HEK293 (cell line): ENCODE results near the gene TMEM37.
A peak's percentile ranks its signal among the peaks of the same experiment; 100 is the strongest.

Experiments used
- CTCF ChIA-PET: fragments of 350-600 bp; formaldehyde crosslinking; extraction: SDS; loops from one replicate; lab custom pipeline; 2021; ENCODE audit warnings: antibody characterized with exemption; lab: Yijun Ruan, JAX
- POLR2A ChIA-PET: fragments of 300-600 bp; formaldehyde crosslinking; extraction: SDS; loops from one replicate; lab custom pipeline; 2020; ENCODE audit warnings: antibody characterized with exemption, inconsistent platforms; lab: Yijun Ruan, JAX
- H3K27ac ChIP-seq: fragments of 200-500 bp; sonication (Bioruptor generic); 2 replicates; pipeline ENCODE4 v1.5.1; 2014; ENCODE audit warnings: low read depth, low read length, control low read depth, inconsistent platforms; ENCODE audit errors: extremely low read depth
- H3K36me3 ChIP-seq, 2 experiments: fragments of 200-500 bp in 1 of 2; sonication (Bioruptor generic) in 1 of 2; 1 replicate in 1 of 2; 2 replicates in 1 of 2; pipeline ENCODE4 v1.5.1; 2014 to 2017; ENCODE audit warnings: inconsistent platforms in 2 of 2, low read length in 2 of 2; ENCODE audit not compliant: control insufficient read depth in 2 of 2, insufficient read depth in 1 of 2
- H3K4me1 ChIP-seq: fragments of 200-500 bp; sonication (Bioruptor generic); 2 replicates; pipeline ENCODE4 v1.5.1; 2014; ENCODE audit warnings: mild to moderate bottlenecking, low read length, inconsistent platforms; ENCODE audit not compliant: control insufficient read depth, insufficient read depth
- H3K4me3 ChIP-seq: 2 replicates; pipeline ENCODE4 v1.5.1; 2011; ENCODE audit warnings: low read depth, mild to moderate bottlenecking, control low read depth, low read length, moderate library complexity
- H3K9me3 ChIP-seq: fragments of 200-500 bp; sonication (Bioruptor generic); 2 replicates; pipeline ENCODE4 v1.5.1; 2014; ENCODE audit warnings: low read depth, low read length, inconsistent platforms; ENCODE audit not compliant: control insufficient read depth, insufficient read depth
- BCL11B ChIP-seq: fragments of 450-650 bp; formaldehyde crosslinking; IDR thresholded peaks from 2 replicates; pipeline ENCODE4 v1.5.1; 2016; ENCODE audit warnings: low read depth, missing biosample characterization, missing genetic modification characterization
- GLIS1 ChIP-seq: fragments of 450-650 bp; formaldehyde crosslinking; IDR thresholded peaks from 2 replicates; pipeline ENCODE4 v1.5.1; 2016; ENCODE audit warnings: missing biosample characterization, missing genetic modification characterization
- KLF16 ChIP-seq: fragments of 450-650 bp; formaldehyde crosslinking; IDR thresholded peaks from 2 replicates; pipeline ENCODE4 v1.5.1; 2017; ENCODE audit warnings: missing biosample characterization, missing genetic modification characterization
- RBAK ChIP-seq: fragments of 450-650 bp; formaldehyde crosslinking; IDR thresholded peaks from 2 replicates; pipeline ENCODE4 v1.5.1; 2016; ENCODE audit warnings: missing biosample characterization, missing genetic modification characterization
- SETDB1 ChIP-seq: IDR thresholded peaks from one replicate; pipeline ENCODE4 v1.6.1; 2017; ENCODE audit warnings: mild to moderate bottlenecking, low read length, moderate library complexity, mixed read lengths; ENCODE audit not compliant: insufficient read length
- TRIM28 ChIP-seq: IDR thresholded peaks from 2 replicates; pipeline ENCODE4 v1.6.1; 2011; ENCODE audit warnings: low read length, control low read depth, borderline replicate concordance
- TSHZ1 ChIP-seq: fragments of 450-650 bp; formaldehyde crosslinking; IDR thresholded peaks from 2 replicates; pipeline ENCODE4 v1.5.1; 2016; ENCODE audit warnings: missing biosample characterization, missing genetic modification characterization, borderline replicate concordance
- ZNF16 ChIP-seq: fragments of 450-650 bp; formaldehyde crosslinking; IDR thresholded peaks from 2 replicates; pipeline ENCODE4 v1.5.1; 2016; ENCODE audit warnings: low read depth, missing biosample characterization, missing genetic modification characterization
- ZNF214 ChIP-seq: fragments of 450-650 bp; formaldehyde crosslinking; IDR thresholded peaks from 2 replicates; pipeline ENCODE4 v1.5.1; 2017; ENCODE audit warnings: missing biosample characterization, mild to moderate bottlenecking, missing genetic modification characterization, borderline replicate concordance
- ZNF433 ChIP-seq: fragments of 450-650 bp; formaldehyde crosslinking; IDR thresholded peaks from 2 replicates; pipeline ENCODE4 v1.5.1; 2016; ENCODE audit warnings: missing biosample characterization, missing genetic modification characterization, low read depth
- ZNF518A ChIP-seq: fragments of 450-650 bp; formaldehyde crosslinking; conservative IDR thresholded peaks from 2 replicates; pipeline ENCODE4 v1.5.1; 2016; ENCODE audit warnings: low read depth, missing biosample characterization, missing genetic modification characterization
- ZNF521 ChIP-seq: fragments of 450-650 bp; formaldehyde crosslinking; IDR thresholded peaks from 2 replicates; pipeline ENCODE4 v1.5.1; 2017; ENCODE audit warnings: missing biosample characterization, mild to moderate bottlenecking, missing genetic modification characterization
- ZNF560 ChIP-seq: fragments of 450-650 bp; formaldehyde crosslinking; IDR thresholded peaks from 2 replicates; pipeline ENCODE4 v1.5.1; 2017; ENCODE audit warnings: missing biosample characterization, missing genetic modification characterization, borderline replicate concordance
- ZNF585B ChIP-seq: fragments of 450-650 bp; formaldehyde crosslinking; IDR thresholded peaks from 2 replicates; pipeline ENCODE4 v1.5.1; 2016; ENCODE audit warnings: missing biosample characterization, missing genetic modification characterization
- ZNF596 ChIP-seq: fragments of 450-650 bp; IDR thresholded peaks from 2 replicates; pipeline ENCODE4 v1.5.0; 2018; ENCODE audit warnings: missing biosample characterization, mild to moderate bottlenecking, missing genetic modification characterization, moderate library complexity
- ZNF791 ChIP-seq: fragments of 450-650 bp; formaldehyde crosslinking; IDR thresholded peaks from 2 replicates; pipeline ENCODE4 v1.5.1; 2016; ENCODE audit warnings: missing biosample characterization, missing genetic modification characterization

The TMEM37 gene

GRCh38 chr2:119421304-119421703 lies 10.3 kb upstream of the TMEM37 start:
- ChIA-PET CTCF (no interaction called here), POLR2A (no interaction called here)
- Histone ChIP-seq H3K27ac (no peak overlapping the region), H3K36me3 (no peaks in the 10 kb centered on the region), H3K4me1 (no peaks in the 10 kb centered on the region), H3K9me3 (no peaks in the 10 kb centered on the region), H3K4me3 (no peak overlapping the region)
- TF ChIP-seq SETDB1 (peak; percentile 95), ZNF585B (peak; percentile 94), TRIM28 (peak; percentile 64; the same call in 1 of the 2 replicates), ZNF214 (no peak)

- no peak for TF ChIP-seq BCL11B
- TF ChIP-seq ZNF433 (tag by site-specific recombination) = no peak
- TF ChIP-seq ZNF791 (tag by site-specific recombination) = no peak
- TF ChIP-seq KLF16 = no peak
- TF ChIP-seq ZNF16 = no peak
- TF ChIP-seq GLIS1 (tag by site-specific recombination) = no peak
- TF ChIP-seq ZNF560 (tag by site-specific recombination) = no peak
- TF ChIP-seq ZNF521 = no peak
- no peak for TF ChIP-seq TSHZ1 (tag by site-specific recombination)
- TF ChIP-seq RBAK = no peak
- no peak for TF ChIP-seq ZNF596 (tag by site-specific recombination)
- TF ChIP-seq TRIM28 = no peak
- no peak for TF ChIP-seq ZNF518A (tag by site-specific recombination)
- TF ChIP-seq, all 188 proteins: peak for 0
- POLR2A ChIA-PET = no interaction called here
- Histone ChIP-seq H3K4me1 (no peaks in the 10 kb centered on the region), H3K4me3 (no peak overlapping the region), H3K27ac (no peak overlapping the region), H3K36me3 (no peaks in the 10 kb centered on the region), H3K9me3 (no peaks in the 10 kb centered on the region)
- CTCF ChIA-PET = interaction anchor here (1.3 to 1.6 kb wide), 2 partner anchors 15 to 16 kb away, joined by 3 to 5 read pairs; no protein-coding TSS in a partner anchor
Observed at GRCh38 chr2:119421741-119422140, 9.9 kb upstream of the TMEM37 start.
